OCI-LY3 (cell line): Measurements from ENCODE around the gene CADM4.

Source experiments
- H2AFZ ChIP-seq: fragments of 200-600, 300-600 bp; shearing (Covaris generic); 2 replicates; pipeline ENCODE4 v1.6.0; 2014; ENCODE audit warnings: antibody characterized with exemption, low read depth, low read length
- H3K27ac ChIP-seq: fragments of 200-600, 300-600 bp; sonication (generic); 2 replicates; pipeline ENCODE4 v1.5.1; 2014; ENCODE audit warnings: mild to moderate bottlenecking, low read length, moderate library complexity, mixed read lengths
- H3K27me3 ChIP-seq: fragments of 200-600, 300-600 bp; sonication (generic); 2 replicates; pipeline ENCODE4 v1.6.1; 2014; ENCODE audit warnings: low read depth, low read length, mixed read lengths
- H3K36me3 ChIP-seq: fragments of 200-600, 300-600 bp; sonication (generic); replicated peaks from 2 replicates; pipeline ENCODE3; 2014; ENCODE audit warnings: low read depth, low read length, mixed read lengths
- H3K4me1 ChIP-seq: fragments of 300-600, 200-600 bp; sonication (generic); 2 replicates; pipeline ENCODE4 v1.6.1; 2014; ENCODE audit warnings: low read length, mixed read lengths
- H3K4me2 ChIP-seq: fragments of 200-600, 300-600 bp; sonication (generic); 2 replicates; pipeline ENCODE4 v1.6.1; 2014; ENCODE audit warnings: low read length, mixed read lengths
- H3K4me3 ChIP-seq: fragments of 300-600, 200-600 bp; sonication (generic); 2 replicates; pipeline ENCODE4 v1.5.1; 2014; ENCODE audit warnings: antibody characterized with exemption, mild to moderate bottlenecking, low read length, moderate library complexity
- H3K79me2 ChIP-seq: fragments of 300-600, 200-600 bp; shearing (Covaris generic); 2 replicates; pipeline ENCODE4 v1.6.1; 2014; ENCODE audit warnings: mild to moderate bottlenecking, low read length, mixed read lengths
- H3K9ac ChIP-seq: fragments of 300-600, 200-600 bp; shearing (Covaris generic); 2 replicates; pipeline ENCODE4 v1.6.0; 2014; ENCODE audit warnings: mild to moderate bottlenecking, low read length, moderate library complexity
- H3K9me3 ChIP-seq: fragments of 200-600, 300-600 bp; shearing (Covaris generic); 2 replicates; pipeline ENCODE4 v1.6.1; 2014; ENCODE audit warnings: low read length, mixed read lengths; ENCODE audit not compliant: insufficient read depth
- H4K20me1 ChIP-seq: fragments of 200-600, 300-600 bp; sonication (generic); 2 replicates; pipeline ENCODE4 v1.6.1; 2016; ENCODE audit warnings: low read length, mixed read lengths; ENCODE audit not compliant: insufficient read depth
- CTCF ChIP-seq: fragments of 200-600, 300-600 bp; sonication (generic); IDR thresholded peaks from 2 replicates; pipeline ENCODE4 v1.5.1; 2014; ENCODE audit warnings: antibody characterized with exemption, low read length, low read depth
- EZH2phosphoT487 ChIP-seq: fragments of 200-600 bp; shearing (Covaris generic); IDR thresholded peaks from 2 replicates; pipeline ENCODE4 v1.6.1; 2018; ENCODE audit warnings: antibody characterized with exemption, mixed run types, low read depth

Gene CADM4

GRCh38 chr19:43660971-43661360 is 21.3 kb upstream of the CADM4 start:
- TF ChIP-seq EZH2phosphoT487 (no peak), CTCF (no peak)
- Histone ChIP-seq H3K27me3 (no peaks in the 10 kb centered on the region), H3K36me3 (no peaks in the 10 kb centered on the region), H3K9me3 (no peaks in the 10 kb centered on the region), H3K27ac (no peak overlapping the region), H3K79me2 (no peaks in the 10 kb centered on the region), H3K4me2 (no peak overlapping the region), H2AFZ (no peak overlapping the region), H3K4me3 (no peak overlapping the region), H3K9ac (no peak overlapping the region), H4K20me1 (no peaks in the 10 kb centered on the region), H3K4me1 (peaks cover 9% of the 10 kb centered on the region)

GRCh38 chr19:43660301-43660970 is 20.8 kb upstream of the CADM4 start:
- no peak for TF ChIP-seq CTCF
- TF ChIP-seq EZH2phosphoT487: no peak
- no peaks in the 10 kb centered on the region for H3K79me2 ChIP-seq
- no peak overlapping the region for H3K4me3 ChIP-seq
- H3K4me1 ChIP-seq: peaks cover 9% of the 10 kb centered on the region
- H3K9ac ChIP-seq: no peak overlapping the region
- H3K36me3 ChIP-seq: no peaks in the 10 kb centered on the region
- no peaks in the 10 kb centered on the region for H4K20me1 ChIP-seq
- no peak overlapping the region for H3K4me2 ChIP-seq
- no peak overlapping the region for H3K27ac ChIP-seq
- H3K27me3 ChIP-seq: no peaks in the 10 kb centered on the region
- no peaks in the 10 kb centered on the region for H3K9me3 ChIP-seq
- H2AFZ ChIP-seq: no peak overlapping the region

- H3K4me3 ChIP-seq: no peak overlapping the region
- H3K27ac ChIP-seq: no peak overlapping the region
- H4K20me1 ChIP-seq: no peaks in the 10 kb centered on the region
- H3K27me3 ChIP-seq: no peaks in the 10 kb centered on the region
- no peak overlapping the region for H3K9ac ChIP-seq
- no peaks in the 10 kb centered on the region for H3K36me3 ChIP-seq
- H2AFZ ChIP-seq: no peak overlapping the region
- H3K4me2 ChIP-seq: no peak overlapping the region
- no peaks in the 10 kb centered on the region; the same call in 1 of the 2 replicates for H3K4me1 ChIP-seq
- H3K9me3 ChIP-seq: no peaks in the 10 kb centered on the region
- no peak for TF ChIP-seq CTCF
- TF ChIP-seq EZH2phosphoT487: no peak
- no peaks in the 10 kb centered on the region for H3K79me2 ChIP-seq
Measured at GRCh38 chr19:43658494-43658893, 18.8 kb upstream of the CADM4 start.

- no peak overlapping the region for H3K9ac ChIP-seq
- H3K9me3 ChIP-seq: no peaks in the 10 kb centered on the region
- no peak overlapping the region for H3K4me3 ChIP-seq
- H3K27me3 ChIP-seq: no peaks in the 10 kb centered on the region
- H3K27ac ChIP-seq: no peak overlapping the region
- H3K4me2 ChIP-seq: no peak overlapping the region
- no peaks in the 10 kb centered on the region for H3K79me2 ChIP-seq
- H3K4me1 ChIP-seq: no peaks in the 10 kb centered on the region
- H3K36me3 ChIP-seq: no peaks in the 10 kb centered on the region
- no peaks in the 10 kb centered on the region for H4K20me1 ChIP-seq
- H2AFZ ChIP-seq: no peak overlapping the region
- TF ChIP-seq EZH2phosphoT487 (no peak), CTCF (no peak)
Measured at GRCh38 chr19:43658001-43658400, 18.4 kb upstream of the CADM4 start.
